GM23338 (cell line): ENCODE results near the gene PRDM10. TPM values are rescaled to one million over a fixed set of nuclear protein-coding genes. Genes with fewer than 3 reads are reported as not detected.

Experiments used
- ATAC-seq: fragments of 200-7000 bp; cut with Tn5 transposase; 3 replicates; pipeline ENCODE4 v1.9.1; 2020
- DNase-seq: peaks from one replicate; pipeline ENCODE4 v3.0.0-alpha.2; 2015; ENCODE audit warnings: low spot score
- H2AFZ ChIP-seq: fragments of 200-600 bp; sonication (generic); 2 replicates; pipeline ENCODE4 v1.8.0; 2016; ENCODE audit warnings: antibody characterized with exemption, mild to moderate bottlenecking, moderate library complexity
- H3F3A ChIP-seq: fragments of 200-600 bp; sonication (generic); replicated peaks from 2 replicates; pipeline ENCODE4 v1.8.0; 2017; ENCODE audit warnings: antibody characterized with exemption, mixed run types, low read depth
- H3K27ac ChIP-seq: fragments of 200-600 bp; sonication (generic); 2 replicates; pipeline ENCODE4 v1.6.1; 2016; ENCODE audit warnings: low read depth
- H3K27me3 ChIP-seq: fragments of 200-600 bp; sonication (generic); 2 replicates; pipeline ENCODE4 v1.8.0; 2016; ENCODE audit warnings: mild to moderate bottlenecking, mixed run types, moderate library complexity; ENCODE audit not compliant: insufficient read depth
- H3K36me3 ChIP-seq: fragments of 200-600 bp; sonication (generic); 2 replicates; pipeline ENCODE4 v1.8.0; 2016; ENCODE audit warnings: mild to moderate bottlenecking; ENCODE audit not compliant: insufficient read depth
- H3K4me1 ChIP-seq: fragments of 200-600 bp; sonication (generic); 2 replicates; pipeline ENCODE4 v1.8.0; 2016; ENCODE audit warnings: mild to moderate bottlenecking, moderate library complexity; ENCODE audit not compliant: insufficient read depth
- H3K4me2 ChIP-seq: fragments of 200-600 bp; sonication (generic); 2 replicates; pipeline ENCODE4 v1.7.1; 2017; ENCODE audit warnings: mixed run types
- H3K4me3 ChIP-seq: fragments of 200-600 bp; sonication (generic); 2 replicates; pipeline ENCODE4 v1.6.1; 2016; ENCODE audit warnings: mixed run types
- H3K79me2 ChIP-seq: fragments of 200-600 bp; sonication (generic); replicated peaks from 2 replicates; pipeline ENCODE4 v1.8.0; 2017; ENCODE audit warnings: mild to moderate bottlenecking; ENCODE audit not compliant: insufficient read depth
- H3K9me2 ChIP-seq: fragments of 200-600 bp; sonication (generic); 2 replicates; pipeline ENCODE4 v1.8.0; 2017; ENCODE audit not compliant: insufficient read depth
- H4K20me1 ChIP-seq: fragments of 200-600 bp; sonication (generic); replicated peaks from 2 replicates; pipeline ENCODE4 v1.8.0; 2017; ENCODE audit warnings: mild to moderate bottlenecking; ENCODE audit not compliant: insufficient read depth
- H3K27ac Mint-ChIP-seq: 2 replicates; pipeline ENCODE4 v1.8.0; 2020; ENCODE audit warnings: inconsistent platforms, mild to moderate bottlenecking, moderate library complexity, mixed read lengths
- H3K27me3 Mint-ChIP-seq: 3 replicates; pipeline ENCODE4 v1.8.0; 2022; ENCODE audit warnings: low read depth, mild to moderate bottlenecking, moderate library complexity, mixed read lengths, inconsistent platforms; ENCODE audit not compliant: insufficient read depth, poor library complexity
- H3K36me3 Mint-ChIP-seq: 3 replicates; pipeline ENCODE4 v1.8.0; 2021; ENCODE audit warnings: low read depth, mild to moderate bottlenecking, inconsistent platforms, moderate library complexity, mixed read lengths
- H3K4me1 Mint-ChIP-seq: 3 replicates; pipeline ENCODE4 v1.8.0; 2020; ENCODE audit warnings: mild to moderate bottlenecking, inconsistent platforms, mixed read lengths
- H3K4me3 Mint-ChIP-seq: 3 replicates; pipeline ENCODE4 v1.8.0; 2021; ENCODE audit warnings: moderate library complexity, mild to moderate bottlenecking, inconsistent platforms, mixed read lengths
- H3K9me3 Mint-ChIP-seq: 3 replicates; pipeline ENCODE4 v1.8.0; 2020; ENCODE audit warnings: moderate library complexity, mild to moderate bottlenecking, inconsistent platforms, mixed read lengths
- CTCF ChIP-seq, 2 experiments: fragments of 200-600 bp in 1 of 2; sonication (generic) in 1 of 2; conservative IDR thresholded peaks; 2 replicates each; pipeline versions ENCODE4 v1.5.1 to v1.6.1; 2016 to 2017; ENCODE audit warnings: antibody characterized with exemption in 2 of 2, low read depth in 2 of 2, mild to moderate bottlenecking in 2 of 2, moderate library complexity in 1 of 2
- EZH2 ChIP-seq: fragments of 200-600 bp; sonication (generic); IDR thresholded peaks from one replicate; pipeline ENCODE4 v1.8.0; 2017; ENCODE audit warnings: antibody characterized with exemption, mild to moderate bottlenecking, low read depth; ENCODE audit not compliant: unreplicated experiment
- EZH2phosphoT487 ChIP-seq: fragments of 200-600 bp; sonication (generic); IDR thresholded peaks from one replicate; pipeline ENCODE4 v1.8.1; 2018; ENCODE audit warnings: antibody characterized with exemption; ENCODE audit not compliant: unreplicated experiment
- JUNB ChIP-seq: IDR thresholded peaks from one replicate; pipeline ENCODE4 v1.6.1; 2016; ENCODE audit warnings: antibody characterized with exemption; ENCODE audit not compliant: unreplicated experiment
- POLR2AphosphoS5 ChIP-seq: IDR thresholded peaks from 2 replicates; pipeline ENCODE4 v1.6.1; 2016; ENCODE audit warnings: antibody characterized with exemption, low read depth
- REST ChIP-seq: IDR thresholded peaks from one replicate; pipeline ENCODE4 v1.6.1; 2018; ENCODE audit warnings: antibody characterized with exemption; ENCODE audit not compliant: unreplicated experiment
- STAT1 ChIP-seq: IDR thresholded peaks from one replicate; pipeline ENCODE4 v1.6.1; 2016; ENCODE audit warnings: antibody characterized with exemption; ENCODE audit not compliant: unreplicated experiment
- ZNF114 ChIP-seq: fragments of 250-450 bp; sonication (Bioruptor Pico); IDR thresholded peaks from 2 replicates; pipeline ENCODE4 v1.5.0; 2020; ENCODE audit warnings: mild to moderate bottlenecking, moderate library complexity
- ZNF462 ChIP-seq: fragments of 250-450 bp; sonication (Bioruptor Pico); IDR thresholded peaks from 2 replicates; pipeline ENCODE4 v1.5.0; 2020; ENCODE audit warnings: mild to moderate bottlenecking, moderate library complexity
- polyA plus RNA-seq: library from polyadenylated mRNA; unstranded; fragments of >200 nt; fragmentation: Nextera tagmentation; extraction: Ambion mirVana; gene quantifications from 2 replicates; pipeline ENCODE4 v1.2.1, GENCODE V29; 2016
- total RNA-seq: library from RNA; depleted of rRNA; stranded (reverse); fragments of >200 nt; shearing (Covaris generic); gene quantifications from 2 replicates; pipeline ENCODE4 v1.2.3, GENCODE V29; 2014

PRDM10 gene
- total and polyA plus RNA-seq, 2 experiments from 2014 or later, result 5.2 to 14.9 TPM

- TF ChIP-seq EZH2, result no peak
- no peak for TF ChIP-seq STAT1
- TF ChIP-seq JUNB, result no peak
- no peak for TF ChIP-seq EZH2phosphoT487
- no peak for TF ChIP-seq ZNF462 (CRISPR knock-in tag)
These were observed 5.7 kb upstream of the PRDM10 start (continued) for GRCh38 chr11:130008326-130008725.

- no peak overlapping the region for H2AFZ ChIP-seq
- H3K9me3 Mint-ChIP-seq, result no peaks in the 10 kb centered on the region
- no peaks in the 10 kb centered on the region for H3K79me2 ChIP-seq
- H3K36me3 Mint-ChIP-seq, result no peaks in the 10 kb centered on the region
- ATAC-seq (no peak), DNase-seq (no peak)
- peaks cover 15% of the 10 kb centered on the region for H3K27me3 Mint-ChIP-seq
- H3K4me1 Mint-ChIP-seq, result peaks cover 4% of the 10 kb centered on the region
- no peak overlapping the region for H3K4me3 Mint-ChIP-seq
- H3K4me2 ChIP-seq, result no peak overlapping the region
- H3K9me2 ChIP-seq, result no peaks in the 10 kb centered on the region
- H3K4me1 ChIP-seq, result no peaks in the 10 kb centered on the region
- H3K27me3 ChIP-seq, result no peaks in the 10 kb centered on the region
- no peak overlapping the region for H3K27ac Mint-ChIP-seq
- peaks cover 6% of the 10 kb centered on the region; the same call in 1 of the 2 replicates for H3F3A ChIP-seq
- no peaks in the 10 kb centered on the region for H4K20me1 ChIP-seq
- H3K36me3 ChIP-seq, result no peaks in the 10 kb centered on the region
- no peak overlapping the region for H3K4me3 ChIP-seq
- H3K27ac ChIP-seq, result no peak overlapping the region
- TF ChIP-seq REST (no peak), ZNF114 (no peak), CTCF (conservative IDR thresholded peaks at IDR 0.05; ENCODE audit: low read depth in 2 of 2) (no peak), POLR2AphosphoS5 (no peak), STAT1 (no peak)
These were observed 4.3 kb upstream of the PRDM10 start for GRCh38 chr11:130006929-130007328.
